ENCODE data around the gene PITPNB. TPM values are rescaled to one million over a fixed set of nuclear protein-coding genes. Genes with fewer than 3 reads are reported as not detected.

PITPNB gene
- total and polyA plus RNA-seq, 2 donors from 2014 or later: 23.7 to 72.0 TPM

GRCh38 chr22:27844656-27845591, 74.1 kb downstream of the PITPNB start:
- H3K27ac ChIP-seq (ENCODE audit: low read depth in 2 of 2, low read length in 2 of 2): no peak overlapping the region
- DNase-seq (peak in 4 of 5 donors; percentile 63 to 74 (median 72)), FAIRE-seq (no peak)
- no peaks in the 10 kb centered on the region for H3K27me3 ChIP-seq (ENCODE audit: control insufficient read depth, insufficient read depth, low read length)
- H3K4me3 ChIP-seq (ENCODE audit: low read length in 3 of 3): no peak overlapping the region
- H3K9me3 ChIP-seq (ENCODE audit: control insufficient read depth in 2 of 3, insufficient read depth in 1 of 3, low read length in 3 of 3): no peaks in the 10 kb centered on the region
- H3K4me1 ChIP-seq (ENCODE audit: control insufficient read depth in 2 of 3, insufficient read depth in 2 of 3, low read depth in 1 of 3, low read length in 3 of 3): no peaks in the 10 kb centered on the region
- no peak for TF ChIP-seq CTCF (IDR thresholded peaks at IDR 0.05; ENCODE audit: borderline replicate concordance, extremely low read depth, insufficient read depth)
- no peak overlapping the region for H3K9ac ChIP-seq (ENCODE audit: low read length in 3 of 3)
- H3K36me3 ChIP-seq (ENCODE audit: control insufficient read depth in 2 of 3, insufficient read depth in 3 of 3, low read length in 3 of 3): no peaks in the 10 kb centered on the region
- intact Hi-C loops (cut with DNase I): no loop called here

GRCh38 chr22:27844256-27844655, 74.8 kb downstream of the PITPNB start:
- Histone ChIP-seq H3K9ac (ENCODE audit: low read length in 3 of 3) (no peak overlapping the region), H3K9me3 (ENCODE audit: control insufficient read depth in 2 of 3, insufficient read depth in 1 of 3, low read length in 3 of 3) (no peaks in the 10 kb centered on the region), H3K27me3 (ENCODE audit: control insufficient read depth, insufficient read depth, low read length) (no peaks in the 10 kb centered on the region), H3K27ac (ENCODE audit: low read depth in 2 of 2, low read length in 2 of 2) (no peak overlapping the region), H3K4me1 (ENCODE audit: control insufficient read depth in 2 of 3, insufficient read depth in 2 of 3, low read depth in 1 of 3, low read length in 3 of 3) (no peaks in the 10 kb centered on the region), H3K36me3 (ENCODE audit: control insufficient read depth in 2 of 3, insufficient read depth in 3 of 3, low read length in 3 of 3) (no peaks in the 10 kb centered on the region), H3K4me3 (ENCODE audit: low read length in 3 of 3) (no peak overlapping the region)
- DNase-seq (no peak), FAIRE-seq (no peak)
- TF ChIP-seq CTCF (IDR thresholded peaks at IDR 0.05; ENCODE audit: borderline replicate concordance, extremely low read depth, insufficient read depth): no peak
- intact Hi-C loops (cut with DNase I): no loop called here

- Histone ChIP-seq H3K9ac (ENCODE audit: low read length in 3 of 3) (no peak overlapping the region), H3K27ac (ENCODE audit: low read depth in 2 of 2, low read length in 2 of 2) (no peak overlapping the region), H3K27me3 (ENCODE audit: control insufficient read depth, insufficient read depth, low read length) (no peaks in the 10 kb centered on the region), H3K9me3 (ENCODE audit: control insufficient read depth in 2 of 3, insufficient read depth in 1 of 3, low read length in 3 of 3) (no peaks in the 10 kb centered on the region), H3K36me3 (ENCODE audit: control insufficient read depth in 2 of 3, insufficient read depth in 3 of 3, low read length in 3 of 3) (no peaks in the 10 kb centered on the region), H3K4me3 (ENCODE audit: low read length in 3 of 3) (no peak overlapping the region), H3K4me1 (ENCODE audit: control insufficient read depth in 2 of 3, insufficient read depth in 2 of 3, low read depth in 1 of 3, low read length in 3 of 3) (no peaks in the 10 kb centered on the region)
- intact Hi-C loops (cut with DNase I): no loop called here
- DNase-seq: no peak
- FAIRE-seq: no peak
- TF ChIP-seq CTCF (IDR thresholded peaks at IDR 0.05; ENCODE audit: borderline replicate concordance, extremely low read depth, insufficient read depth): no peak
These were observed 75.6 kb downstream of the PITPNB start for GRCh38 chr22:27843441-27843840.

All from kidney (tissue), 14 donors.